UCSD-AML1 (cell line): ENCODE data around the gene JAK3.
A peak's percentile ranks its signal among the peaks of the same experiment; 100 is the strongest.
"Not testable (repeated sequence)": the region's sequence is repeated elsewhere in the genome, so short reads cannot be mapped to it uniquely, and the experiment has no call there.

Experiments used
- DNase-seq: peaks from one replicate; lab custom pipeline; 2025; ENCODE audit not compliant: unreplicated experiment; lab: John Stamatoyannopoulos, UW

The JAK3 gene

GRCh38 chr19:17807731-17808316 is 40.0 kb downstream of the JAK3 start:
- DNase-seq = no peak

- no peak for DNase-seq
Measured at GRCh38 chr19:17806945-17807344, 40.8 kb downstream of the JAK3 start.

GRCh38 chr19:17805427-17805826 is 42.4 kb downstream of the JAK3 start:
- DNase-seq = no peak

- peak; percentile 65 for DNase-seq
Measured at GRCh38 chr19:17803264-17803896, 44.4 kb downstream of the JAK3 start.

GRCh38 chr19:17802137-17802858 is 45.5 kb downstream of the JAK3 start:
- no peak for DNase-seq

- not testable (repeated sequence) for DNase-seq
Measured at GRCh38 chr19:17798599-17798998, 49.2 kb downstream of the JAK3 start.

- DNase-seq = no peak
Measured at GRCh38 chr19:17797424-17798201, 50.2 kb downstream of the JAK3 start.

GRCh38 chr19:17796838-17797423 is 50.9 kb downstream of the JAK3 start:
- DNase-seq = no peak

GRCh38 chr19:17796013-17796837 is 51.6 kb downstream of the JAK3 start:
- no peak for DNase-seq

GRCh38 chr19:17795495-17795856 is 52.3 kb downstream of the JAK3 start:
- no peak for DNase-seq

GRCh38 chr19:17794731-17795494 is 52.9 kb downstream of the JAK3 start, which contains the start of gene B3GNT3:
Gene B3GNT3 (plus strand): TSS chr19:17795138. CDS start chr19:17807808, 12,670 bp downstream.
- DNase-seq = peak; percentile 70

GRCh38 chr19:17794412-17794730 is 53.4 kb downstream of the JAK3 start:
- DNase-seq = no peak

GRCh38 chr19:17790059-17790780 is 57.6 kb downstream of the JAK3 start:
- no peak for DNase-seq

- DNase-seq = no peak
Measured at GRCh38 chr19:17788632-17789031, 59.1 kb downstream of the JAK3 start.

- no peak for DNase-seq
Measured at GRCh38 chr19:17787274-17787913, 60.4 kb downstream of the JAK3 start.

- DNase-seq = peak; percentile 74
Measured at GRCh38 chr19:17784201-17785008, 63.4 kb downstream of the JAK3 start.

GRCh38 chr19:17783721-17784120 is 64.1 kb downstream of the JAK3 start:
- DNase-seq = not testable (repeated sequence)

- no peak for DNase-seq
Measured at GRCh38 chr19:17780781-17781180, 67.0 kb downstream of the JAK3 start.
